Activated CD4-positive, alpha-beta memory T cell treated with anti-CD3 and anti-CD28 coated beads, Interleukin-2, amount 10 ng/mL, durations not matched to agents 7 days and 5 days (primary cell): ENCODE results near the gene CDH13. TPM values are rescaled to one million over a fixed set of nuclear protein-coding genes. Genes with fewer than 3 reads are reported as not detected.

Experiments used
- CTCF ChIA-PET: fragments of 350-600 bp; sonication (Branson Sonifier 250); formaldehyde crosslinking; loops from one replicate; lab custom pipeline; 2021; ENCODE audit warnings: antibody characterized with exemption, inconsistent platforms; lab: Charles Lee
- POLR2A ChIA-PET: fragments of 350-600 bp; sonication (Branson Sonifier 250); formaldehyde crosslinking; loops from one replicate; lab custom pipeline; 2021; ENCODE audit warnings: antibody characterized with exemption; lab: Charles Lee
- DNase-seq: peaks from one replicate; pipeline ENCODE4 v3.0.0-alpha.2; 2020
- H3K27ac Mint-ChIP-seq: one replicate; pipeline ENCODE4 v1.8.0; 2021; ENCODE audit warnings: mild to moderate bottlenecking, mixed read lengths
- H3K27me3 Mint-ChIP-seq: one replicate; pipeline ENCODE4 v1.8.0; 2021; ENCODE audit warnings: mixed read lengths
- H3K36me3 Mint-ChIP-seq: one replicate; pipeline ENCODE4 v1.8.0; 2021; ENCODE audit warnings: low read depth, mixed read lengths
- H3K4me1 Mint-ChIP-seq: one replicate; pipeline ENCODE4 v1.8.0; 2021; ENCODE audit warnings: mixed read lengths
- H3K4me3 Mint-ChIP-seq: one replicate; pipeline ENCODE4 v1.8.0; 2021; ENCODE audit warnings: mild to moderate bottlenecking, mixed read lengths
- H3K9me3 Mint-ChIP-seq: one replicate; pipeline ENCODE4 v1.8.0; 2021; ENCODE audit warnings: mixed read lengths
- total RNA-seq, 2 experiments: library from RNA; stranded (reverse); gene quantifications; one replicate each; pipeline ENCODE4 v1.2.3, GENCODE V29; 2021

The CDH13 gene
- total RNA-seq, 2 experiments from 2014 or later, result not detected

DNA sequence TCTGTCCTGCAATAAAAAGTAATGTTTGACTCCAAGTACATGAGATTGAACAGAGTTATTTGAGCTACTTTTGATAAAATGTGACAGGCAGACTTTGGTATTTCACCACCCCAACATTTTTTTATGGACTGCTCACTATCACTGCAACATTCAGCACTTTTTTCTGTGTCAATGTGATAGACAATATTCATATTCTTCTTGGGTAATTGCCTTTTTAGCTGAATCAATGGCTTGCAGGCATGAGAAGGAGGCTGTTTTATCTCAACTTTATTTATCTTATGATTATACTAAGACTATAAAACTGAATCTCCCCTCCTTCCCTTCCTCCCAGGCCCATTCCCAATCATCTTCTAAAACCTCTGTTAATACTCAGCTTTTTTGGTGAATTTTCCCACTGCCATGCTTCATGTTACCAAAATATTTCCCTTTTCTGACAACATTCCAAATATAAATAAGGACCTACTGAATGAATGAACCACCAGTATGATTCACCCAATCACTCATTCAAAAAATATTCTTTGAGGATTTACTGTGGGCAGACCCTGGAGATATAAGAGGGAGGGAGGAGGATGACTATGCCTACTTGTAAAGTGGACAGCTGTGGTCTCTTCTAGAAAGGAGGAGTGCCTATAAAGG is 67.6 kb downstream of the CDH13 start:
- H3K4me1 Mint-ChIP-seq, result peaks cover 3% of the 10 kb centered on the region
- POLR2A ChIA-PET, result no interaction called here
- H3K36me3 Mint-ChIP-seq, result peaks cover 5% of the 10 kb centered on the region
- peaks cover 1% of the 10 kb centered on the region for H3K27me3 Mint-ChIP-seq
- CTCF ChIA-PET, result no interaction called here
- peaks cover 6% of the 10 kb centered on the region for H3K9me3 Mint-ChIP-seq
- H3K4me3 Mint-ChIP-seq, result no peak overlapping the region
- DNase-seq, result no peak
- H3K27ac Mint-ChIP-seq, result no peak overlapping the region

DNA sequence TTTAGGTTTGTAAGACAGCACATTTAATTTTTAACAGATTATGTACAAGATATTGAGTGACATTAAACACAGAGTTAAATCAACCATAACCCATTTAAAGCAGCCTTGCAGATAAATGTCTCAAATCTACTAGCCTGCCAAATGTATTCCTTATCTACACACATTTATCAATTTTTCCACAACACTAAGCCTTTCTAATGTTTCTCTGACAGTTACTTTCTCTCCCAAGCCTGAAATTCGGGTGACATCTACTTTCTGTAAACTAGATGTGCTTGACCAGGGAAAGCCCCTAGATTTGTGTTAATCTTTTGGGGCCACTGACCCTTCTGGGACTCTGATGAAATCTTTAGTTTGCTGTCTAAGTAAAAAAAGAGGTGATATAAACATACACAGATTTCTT is 69.0 kb downstream of the CDH13 start:
- POLR2A ChIA-PET, result no interaction called here
- Mint-ChIP-seq H3K4me1 (peaks cover 18% of the 10 kb centered on the region), H3K27me3 (peaks cover 1% of the 10 kb centered on the region), H3K27ac (no peak overlapping the region), H3K36me3 (peaks cover 5% of the 10 kb centered on the region), H3K4me3 (no peak overlapping the region), H3K9me3 (peaks cover 6% of the 10 kb centered on the region)
- no peak for DNase-seq
- CTCF ChIA-PET, result no interaction called here

DNA sequence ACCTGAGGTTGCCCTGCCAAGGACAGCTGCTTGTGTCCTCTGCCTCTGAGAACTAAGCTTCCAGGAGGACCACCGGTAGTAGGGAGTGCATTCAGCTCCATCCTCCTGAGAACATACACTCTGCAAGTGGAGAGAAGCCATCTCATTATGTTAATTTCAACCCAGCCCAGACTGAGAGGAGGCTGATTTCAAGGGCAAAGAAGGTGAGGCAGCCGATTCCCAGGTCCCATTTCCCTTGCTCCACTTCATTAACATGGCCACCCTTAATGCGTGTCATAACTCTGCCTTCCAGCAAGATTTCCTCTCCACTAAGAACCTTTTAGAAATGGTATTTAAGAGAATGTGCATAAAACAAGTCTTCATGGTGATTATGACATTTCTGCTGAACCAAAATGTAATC is 72.5 kb downstream of the CDH13 start:
- H3K9me3 Mint-ChIP-seq, result peaks cover 9% of the 10 kb centered on the region
- ChIA-PET POLR2A (no interaction called here), CTCF (no interaction called here)
- peaks cover 1% of the 10 kb centered on the region for H3K27me3 Mint-ChIP-seq
- no peak overlapping the region for H3K27ac Mint-ChIP-seq
- no peak for DNase-seq
- peaks cover 41% of the 10 kb centered on the region for H3K4me1 Mint-ChIP-seq
- H3K36me3 Mint-ChIP-seq, result peaks cover 5% of the 10 kb centered on the region
- no peak overlapping the region for H3K4me3 Mint-ChIP-seq

GRCh38 chr16:82699711-82700495 is 73.1 kb downstream of the CDH13 start:
- peaks cover 41% of the 10 kb centered on the region for H3K4me1 Mint-ChIP-seq
- DNase-seq, result no peak
- CTCF ChIA-PET, result no interaction called here
- peak overlapping the region; percentile 63 for H3K27ac Mint-ChIP-seq
- no peak overlapping the region for H3K4me3 Mint-ChIP-seq
- peaks cover 9% of the 10 kb centered on the region for H3K9me3 Mint-ChIP-seq
- H3K27me3 Mint-ChIP-seq, result no peaks in the 10 kb centered on the region
- POLR2A ChIA-PET, result interaction anchor here (1.5 kb wide), 1 partner anchor 47 kb away, joined by 6 read pairs; no protein-coding TSS in a partner anchor
- H3K36me3 Mint-ChIP-seq, result peaks cover 5% of the 10 kb centered on the region

DNA sequence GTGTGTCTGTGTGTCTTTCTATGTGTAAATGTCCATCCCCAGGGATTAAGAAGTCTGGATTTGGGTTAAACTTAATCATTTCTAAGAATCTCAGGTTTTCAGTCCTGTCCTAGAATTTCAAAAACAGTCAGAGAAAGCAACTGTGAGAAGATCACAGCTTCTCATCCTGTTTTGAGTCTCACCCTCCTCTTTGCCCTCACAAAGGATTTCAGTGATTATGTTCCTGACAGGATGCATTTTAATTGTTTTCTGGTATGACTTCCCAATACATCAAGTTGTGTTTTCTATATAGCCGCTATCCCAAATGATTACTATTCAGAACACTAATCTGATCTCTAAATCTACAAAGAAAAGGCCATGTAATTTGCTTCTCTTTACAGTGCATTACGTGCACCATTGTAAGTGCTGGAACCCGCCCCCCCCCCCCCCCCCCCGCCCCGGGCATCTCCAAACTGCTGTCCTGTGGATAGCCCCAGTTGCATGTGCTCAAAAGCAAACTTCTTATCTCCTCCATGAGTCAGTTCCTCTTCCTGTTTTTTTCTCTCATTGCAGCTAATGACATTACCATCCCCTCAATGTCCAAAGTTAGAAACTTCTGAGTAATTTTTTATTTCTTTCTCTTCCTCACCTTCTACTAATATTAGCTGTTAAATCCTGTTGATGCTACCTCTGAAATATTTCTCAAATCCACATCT is 73.9 kb downstream of the CDH13 start:
- Mint-ChIP-seq H3K4me3 (no peak overlapping the region), H3K36me3 (peaks cover 5% of the 10 kb centered on the region), H3K4me1 (peaks cover 41% of the 10 kb centered on the region), H3K27ac (peak overlapping the region; percentile 70), H3K27me3 (no peaks in the 10 kb centered on the region), H3K9me3 (peaks cover 6% of the 10 kb centered on the region)
- POLR2A ChIA-PET, result interaction anchor here (1.5 kb wide), 1 partner anchor 47 kb away, joined by 6 read pairs; no protein-coding TSS in a partner anchor
- DNase-seq, result no peak
- CTCF ChIA-PET, result no interaction called here

DNA sequence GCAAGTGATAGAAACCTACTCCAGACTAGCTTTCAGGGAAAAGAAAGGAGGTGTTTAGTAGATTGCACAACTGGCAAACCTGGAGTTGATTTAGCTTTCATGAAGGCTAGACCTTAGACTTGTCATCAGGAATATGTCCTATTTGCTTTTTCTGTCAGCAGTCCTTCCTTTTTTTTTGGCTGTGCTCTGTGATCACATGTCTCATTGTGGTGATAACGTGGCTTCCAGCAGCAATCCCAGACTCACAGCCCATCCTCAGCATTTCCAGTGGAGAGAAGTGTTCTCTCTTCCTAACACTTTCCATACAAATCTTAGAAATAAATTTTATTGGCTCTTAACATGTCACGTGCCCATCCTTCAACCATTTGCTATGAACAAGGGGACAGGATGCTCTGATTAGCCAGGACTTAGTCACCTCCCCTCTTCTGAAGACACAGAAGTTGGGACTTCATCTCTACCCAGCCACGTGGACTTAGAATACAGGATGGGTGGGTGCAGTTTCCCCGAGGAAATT is 74.7 kb downstream of the CDH13 start:
- Mint-ChIP-seq H3K27ac (peak overlapping the region; percentile 70), H3K36me3 (peaks cover 5% of the 10 kb centered on the region), H3K4me1 (peaks cover 41% of the 10 kb centered on the region), H3K4me3 (no peak overlapping the region), H3K27me3 (peaks cover 5% of the 10 kb centered on the region), H3K9me3 (peaks cover 6% of the 10 kb centered on the region)
- ChIA-PET POLR2A (no interaction called here), CTCF (no interaction called here)
- DNase-seq, result no peak

DNA sequence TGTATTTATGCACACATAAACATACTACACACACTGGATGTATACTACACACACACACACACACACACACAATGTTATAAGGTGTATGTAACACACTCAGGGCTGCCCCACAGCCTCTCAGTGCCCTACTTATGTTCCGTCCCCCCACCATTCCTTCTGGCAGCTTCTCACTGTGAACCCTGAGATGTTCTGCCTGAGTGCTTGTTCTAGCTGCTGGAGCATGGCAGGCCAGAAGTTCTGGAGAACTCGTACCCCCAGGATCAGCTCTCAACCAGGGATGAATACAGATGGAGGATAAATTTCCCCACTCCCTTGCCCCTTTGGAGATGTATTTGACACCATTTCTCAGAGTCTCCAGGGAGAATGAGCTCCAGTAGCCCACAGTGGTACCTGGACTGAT is 76.4 kb downstream of the CDH13 start:
- CTCF ChIA-PET, result interaction anchor here (1.1 kb wide), 1 partner anchor 62 kb away, joined by 3 read pairs; no protein-coding TSS in a partner anchor
- POLR2A ChIA-PET, result no interaction called here
- Mint-ChIP-seq H3K9me3 (peaks cover 6% of the 10 kb centered on the region), H3K4me3 (no peak overlapping the region), H3K27ac (no peak overlapping the region), H3K4me1 (peaks cover 41% of the 10 kb centered on the region), H3K27me3 (peaks cover 7% of the 10 kb centered on the region), H3K36me3 (peaks cover 4% of the 10 kb centered on the region)
- DNase-seq, result no peak

DNA sequence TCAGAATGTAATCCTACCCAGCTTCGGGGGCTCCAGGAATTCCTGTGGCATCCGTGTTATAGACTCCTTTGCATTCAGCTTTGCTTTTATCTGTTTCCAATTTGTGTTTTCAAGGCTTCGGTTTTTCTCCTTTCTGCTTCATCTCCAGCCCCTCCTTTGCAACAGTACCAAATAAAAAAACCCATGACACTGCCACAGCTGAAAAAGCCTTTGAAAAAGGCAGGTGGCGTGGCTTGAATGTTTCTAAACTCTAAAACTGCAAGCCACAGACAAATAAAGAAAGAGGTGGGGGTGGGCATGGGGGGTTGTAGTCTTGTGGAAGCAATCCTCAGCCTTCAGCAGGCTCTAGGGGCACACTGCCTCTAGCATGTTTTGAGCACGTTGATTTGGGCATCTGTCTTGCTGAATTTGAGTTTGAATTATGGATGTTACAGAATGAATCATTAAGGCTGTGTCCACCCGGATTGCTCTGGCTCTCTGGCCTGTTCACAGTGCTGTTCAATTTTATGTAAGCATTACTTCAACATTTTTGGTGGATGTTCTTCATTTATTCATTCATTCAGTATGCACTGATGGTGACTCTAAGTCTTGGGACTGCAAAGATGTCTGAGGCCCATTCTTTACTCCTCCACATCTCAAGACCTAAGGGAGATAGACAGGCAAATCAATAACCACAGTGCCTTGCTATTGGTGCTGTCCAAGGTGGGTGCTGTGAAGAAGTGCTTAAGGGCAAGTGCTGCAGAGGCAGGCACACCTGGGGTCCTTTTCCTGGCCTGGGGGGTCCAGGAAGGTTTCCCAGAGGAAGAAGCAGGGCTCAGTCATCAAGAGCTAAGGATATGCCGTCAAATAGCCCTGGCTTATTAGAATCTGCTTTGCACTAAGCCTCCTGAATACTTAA is 77.4 kb downstream of the CDH13 start:
- CTCF ChIA-PET, result no interaction called here
- POLR2A ChIA-PET, result no interaction called here
- Mint-ChIP-seq H3K4me3 (no peak overlapping the region), H3K27ac (no peak overlapping the region), H3K36me3 (no peaks in the 10 kb centered on the region), H3K9me3 (peaks cover 3% of the 10 kb centered on the region), H3K27me3 (peaks cover 7% of the 10 kb centered on the region), H3K4me1 (peaks cover 40% of the 10 kb centered on the region)
- DNase-seq, result no peak

DNA sequence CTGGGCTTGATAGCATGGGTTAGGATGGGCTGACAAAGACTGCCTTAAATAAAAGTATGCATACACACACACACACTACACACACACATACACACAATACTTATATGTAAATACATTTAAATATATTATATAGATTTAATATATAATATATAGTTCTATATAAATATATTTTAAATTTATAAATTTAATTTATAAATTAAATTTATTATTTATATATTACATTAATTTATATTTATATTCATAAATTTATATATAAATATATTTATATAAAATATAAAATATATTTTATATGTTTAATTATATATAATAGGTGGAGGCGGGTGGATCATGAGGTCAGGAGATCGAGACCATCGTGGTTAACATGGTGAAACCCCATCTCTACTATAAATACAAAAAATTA is 83.2 kb downstream of the CDH13 start:
- ChIA-PET CTCF (interaction anchor here (1.2 kb wide), 1 partner anchor 68 kb away, joined by 4 read pairs; no protein-coding TSS in a partner anchor), POLR2A (no interaction called here)
- H3K27ac Mint-ChIP-seq, result no peak overlapping the region
- no peaks in the 10 kb centered on the region for H3K36me3 Mint-ChIP-seq
- H3K4me3 Mint-ChIP-seq, result no peak overlapping the region
- peaks cover 7% of the 10 kb centered on the region for H3K27me3 Mint-ChIP-seq
- no peaks in the 10 kb centered on the region for H3K9me3 Mint-ChIP-seq
- DNase-seq, result no peak
- H3K4me1 Mint-ChIP-seq, result no peaks in the 10 kb centered on the region

GRCh38 chr16:82713778-82714177 is 87.0 kb downstream of the CDH13 start:
- H3K4me1 Mint-ChIP-seq, result peaks cover 4% of the 10 kb centered on the region
- H3K36me3 Mint-ChIP-seq, result peaks cover 2% of the 10 kb centered on the region
- H3K4me3 Mint-ChIP-seq, result no peak overlapping the region
- DNase-seq, result no peak
- ChIA-PET CTCF (no interaction called here), POLR2A (no interaction called here)
- H3K27ac Mint-ChIP-seq, result no peak overlapping the region
- peaks cover 8% of the 10 kb centered on the region for H3K27me3 Mint-ChIP-seq
- peaks cover 4% of the 10 kb centered on the region for H3K9me3 Mint-ChIP-seq

DNA sequence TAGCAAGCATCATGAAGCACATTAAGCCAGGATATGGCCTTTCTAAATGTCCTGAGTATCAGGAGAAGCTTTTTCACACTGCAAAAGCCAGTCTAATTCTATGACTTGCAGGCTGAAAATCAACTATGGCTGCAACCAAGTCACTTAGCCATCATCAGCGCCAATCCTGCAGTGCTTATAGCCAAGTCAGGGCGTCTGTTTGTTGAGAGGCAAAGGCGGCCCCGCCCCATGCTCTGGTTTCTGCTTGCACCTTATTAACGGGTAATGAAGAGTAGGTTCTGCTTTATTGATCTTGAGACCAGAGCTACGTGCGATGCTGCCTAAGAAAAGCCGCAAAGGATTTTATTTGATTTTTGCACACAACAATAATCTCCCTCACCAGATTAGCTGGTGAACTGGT is 88.4 kb downstream of the CDH13 start:
- no peak overlapping the region for H3K4me3 Mint-ChIP-seq
- peaks cover 8% of the 10 kb centered on the region for H3K27me3 Mint-ChIP-seq
- no peak for DNase-seq
- H3K9me3 Mint-ChIP-seq, result peaks cover 4% of the 10 kb centered on the region
- peaks cover 4% of the 10 kb centered on the region for H3K4me1 Mint-ChIP-seq
- peaks cover 2% of the 10 kb centered on the region for H3K36me3 Mint-ChIP-seq
- ChIA-PET POLR2A (no interaction called here), CTCF (interaction anchor here (0.7 kb wide), 1 partner anchor 17 kb away, joined by 3 read pairs; no protein-coding TSS in a partner anchor)
- H3K27ac Mint-ChIP-seq, result no peak overlapping the region

GRCh38 chr16:82715833-82716232 is 89.1 kb downstream of the CDH13 start:
- DNase-seq, result no peak
- H3K4me3 Mint-ChIP-seq, result no peak overlapping the region
- no peak overlapping the region for H3K27ac Mint-ChIP-seq
- peaks cover 4% of the 10 kb centered on the region for H3K4me1 Mint-ChIP-seq
- POLR2A ChIA-PET, result no interaction called here
- H3K27me3 Mint-ChIP-seq, result peaks cover 8% of the 10 kb centered on the region
- CTCF ChIA-PET, result no interaction called here
- peaks cover 4% of the 10 kb centered on the region for H3K9me3 Mint-ChIP-seq
- H3K36me3 Mint-ChIP-seq, result peaks cover 2% of the 10 kb centered on the region
